HepG2 (cell line): ENCODE data around the gene CYSLTR2. TPM values are rescaled to one million over a fixed set of nuclear protein-coding genes. Genes with fewer than 3 reads are reported as not detected.
A peak's percentile ranks its signal among the peaks of the same experiment; 100 is the strongest.

Source experiments
- ARNT ChIP-seq: fragments of 450-650 bp; IDR thresholded peaks from 2 replicates; pipeline ENCODE4 v1.6.1; 2017
- DR1 ChIP-seq: sonication (generic); formaldehyde crosslinking; IDR thresholded peaks from 2 replicates; pipeline ENCODE4 v1.8.0; 2021; ENCODE audit warnings: mild to moderate bottlenecking, missing genetic modification reagents, inconsistent platforms
- KDM1A ChIP-seq: IDR thresholded peaks from 2 replicates; pipeline ENCODE4 v1.6.1; 2016; ENCODE audit warnings: missing compliant biosample characterization
- NFE2L1 ChIP-seq: sonication (generic); formaldehyde crosslinking; IDR thresholded peaks from 2 replicates; pipeline ENCODE4 v1.4.0; 2020; ENCODE audit warnings: missing genetic modification reagents, mild to moderate bottlenecking, borderline replicate concordance
- RAD51 ChIP-seq: fragments of 450-650 bp; IDR thresholded peaks from 2 replicates; pipeline ENCODE4 v1.6.1; 2016; ENCODE audit warnings: borderline replicate concordance
- SMAD1 ChIP-seq: sonication (generic); formaldehyde crosslinking; IDR thresholded peaks from 2 replicates; pipeline ENCODE4 v1.4.0; 2020; ENCODE audit warnings: missing genetic modification reagents, low read depth, mild to moderate bottlenecking, borderline replicate concordance
- SOX13 ChIP-seq, 3 experiments: fragments of 450-650 bp in 1 of 3; sonication (generic) in 1 of 3; formaldehyde crosslinking in 1 of 3; IDR thresholded peaks in 2 of 3; conservative IDR thresholded peaks in 1 of 3; 2 replicates each; pipeline versions ENCODE4 v1.5.0 to v1.6.1; 2016 to 2020; ENCODE audit warnings: antibody characterized with exemption in 1 of 3, mild to moderate bottlenecking in 1 of 3, missing compliant biosample characterization in 1 of 3, missing genetic modification reagents in 1 of 3, moderate library complexity in 1 of 3
- SRF ChIP-seq: IDR thresholded peaks from 2 replicates; pipeline ENCODE4 v1.6.1; 2011; ENCODE audit warnings: mild to moderate bottlenecking, low read depth, low read length, moderate library complexity
- TAF1 ChIP-seq: sonication (generic); formaldehyde crosslinking; IDR thresholded peaks from 2 replicates; pipeline ENCODE4 v1.4.0; 2020; ENCODE audit warnings: missing genetic modification reagents
- TARDBP ChIP-seq: sonication (generic); formaldehyde crosslinking; IDR thresholded peaks from 2 replicates; pipeline ENCODE4 v1.8.0; 2022; ENCODE audit warnings: mild to moderate bottlenecking, missing genetic modification reagents
- TEAD3 ChIP-seq: optimal IDR thresholded peaks from 2 replicates; pipeline ENCODE3; 2016; ENCODE audit warnings: borderline replicate concordance
- ZFP1 ChIP-seq: IDR thresholded peaks from 2 replicates; pipeline ENCODE4 v1.6.1; 2016
- ZMAT3 ChIP-seq: sonication (generic); formaldehyde crosslinking; conservative IDR thresholded peaks from 2 replicates; pipeline ENCODE4 v1.7.0; 2021; ENCODE audit warnings: missing genetic modification reagents
- ZNF253 ChIP-seq: sonication (generic); formaldehyde crosslinking; IDR thresholded peaks from 2 replicates; pipeline ENCODE4 v1.8.0; 2022; ENCODE audit warnings: mild to moderate bottlenecking, missing genetic modification reagents, borderline replicate concordance
- ZNF367 ChIP-seq: sonication (generic); formaldehyde crosslinking; IDR thresholded peaks from 2 replicates; pipeline ENCODE4 v1.4.0; 2020; ENCODE audit warnings: missing genetic modification reagents, borderline replicate concordance
- ZNF576 ChIP-seq: sonication (generic); formaldehyde crosslinking; IDR thresholded peaks from 2 replicates; pipeline ENCODE4 v1.4.0; 2020; ENCODE audit warnings: mild to moderate bottlenecking, missing genetic modification reagents
- ZNF577 ChIP-seq: sonication (generic); formaldehyde crosslinking; IDR thresholded peaks from 2 replicates; pipeline ENCODE4 v1.4.0; 2020; ENCODE audit warnings: mild to moderate bottlenecking, low read depth, missing genetic modification reagents, borderline replicate concordance
- ZNF772 ChIP-seq: sonication (generic); formaldehyde crosslinking; IDR thresholded peaks from 2 replicates; pipeline ENCODE4 v1.5.0; 2020; ENCODE audit warnings: mild to moderate bottlenecking, missing genetic modification reagents
- polyA plus RNA-seq, 8 experiments: library from polyadenylated mRNA; depleted of rRNA in 3 of 8; stranded (reverse) in 7 of 8; unstranded in 1 of 8; fragments of >200 nt; fragmentation: Illumina TruSeq in 4 of 8; extraction: Trizol in 4 of 8; gene quantifications; 2 replicates each; pipeline versions ENCODE4 v1.2.1 to v1.2.3, GENCODE V29; 2011 to 2016; ENCODE audit warnings: low read depth in 4 of 8, missing spikeins in 1 of 8, mixed read lengths in 1 of 8; ENCODE audit not compliant: insufficient read depth in 1 of 8
- total RNA-seq, 5 experiments: library from RNA; depleted of rRNA; stranded (reverse); fragments of >200 nt; fragmentation: Illumina TruSeq; extraction: Trizol; gene quantifications; 2 replicates each; pipeline ENCODE4 v1.2.3, GENCODE V29; 2016; ENCODE audit warnings: low read depth in 1 of 5
- TF ChIP-seq, protein P1 (sequence below): sonication (generic); formaldehyde crosslinking; IDR thresholded peaks from 2 replicates; pipeline ENCODE4 v1.9.0; 2021; ENCODE audit warnings: mild to moderate bottlenecking, missing genetic modification reagents

Gene CYSLTR2
- total and polyA plus RNA-seq, 2 of the 13 experiments (the other 11 are each of a cell fraction or from before 2014, with no cell fraction given) = not detected

DNA sequence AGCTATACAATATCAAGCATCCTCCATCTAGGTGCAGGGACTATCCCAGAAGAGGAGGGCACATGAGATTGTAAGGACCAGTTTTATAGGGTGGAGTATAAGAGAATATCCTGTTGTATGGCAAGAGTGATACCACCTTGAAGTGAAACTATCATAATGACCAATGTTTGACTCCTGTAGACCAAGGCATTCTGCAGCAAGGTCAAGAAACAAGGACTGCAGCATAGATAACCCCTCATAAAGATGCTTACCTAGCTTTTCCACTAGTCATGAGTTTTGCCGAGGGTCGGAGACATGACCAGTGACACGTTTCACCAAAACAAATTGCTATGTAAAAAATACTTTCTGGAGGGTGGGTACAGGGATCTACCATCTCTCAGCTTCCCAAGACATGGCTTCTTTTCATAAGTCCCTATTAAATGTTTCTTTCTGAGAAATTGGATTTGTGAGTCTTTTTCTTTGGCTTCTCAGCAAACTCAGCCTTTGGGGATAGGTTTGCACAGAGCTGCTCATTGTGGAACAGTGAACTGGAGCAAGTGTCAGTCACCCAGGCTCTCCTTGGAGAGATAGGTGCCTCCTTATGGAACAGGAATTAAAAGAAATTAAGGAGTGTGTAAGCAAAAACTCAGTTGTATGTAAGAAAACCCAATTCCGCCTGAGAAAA lies 28.2 kb upstream of the CYSLTR2 start (continued):
- TF ChIP-seq SMAD1 (CRISPR knock-in tag) (no peak), ARNT (no peak), ZFP1 (CRISPR knock-in tag) (0 out of 2 replicates have a peak, but pooled peaks have one; percentile 4), ZNF367 (CRISPR knock-in tag) (no peak), ZMAT3 (CRISPR knock-in tag) (no peak), RAD51 (no peak), TEAD3 (peak; percentile 7), TAF1 (0 out of 2 replicates have a peak, but pooled peaks have one; percentile 20), ZNF253 (no peak), SOX13 (IDR thresholded peaks at IDR 0.05) (no peak), SOX13 (CRISPR knock-in tag; conservative IDR thresholded peaks at IDR 0.05 in 1 of 2, IDR thresholded peaks at IDR 0.05 in 1 of 2) (no peak), NFE2L1 (no peak), ZNF576 (CRISPR knock-in tag) (no peak), KDM1A (CRISPR knock-in tag) (no peak), DR1 (CRISPR knock-in tag) (no peak), TARDBP (CRISPR knock-in tag) (no peak), SRF (no peak), ZNF577 (CRISPR knock-in tag) (no peak), ZNF772 (CRISPR knock-in tag) (no peak)
- TF ChIP-seq, protein P1, sequence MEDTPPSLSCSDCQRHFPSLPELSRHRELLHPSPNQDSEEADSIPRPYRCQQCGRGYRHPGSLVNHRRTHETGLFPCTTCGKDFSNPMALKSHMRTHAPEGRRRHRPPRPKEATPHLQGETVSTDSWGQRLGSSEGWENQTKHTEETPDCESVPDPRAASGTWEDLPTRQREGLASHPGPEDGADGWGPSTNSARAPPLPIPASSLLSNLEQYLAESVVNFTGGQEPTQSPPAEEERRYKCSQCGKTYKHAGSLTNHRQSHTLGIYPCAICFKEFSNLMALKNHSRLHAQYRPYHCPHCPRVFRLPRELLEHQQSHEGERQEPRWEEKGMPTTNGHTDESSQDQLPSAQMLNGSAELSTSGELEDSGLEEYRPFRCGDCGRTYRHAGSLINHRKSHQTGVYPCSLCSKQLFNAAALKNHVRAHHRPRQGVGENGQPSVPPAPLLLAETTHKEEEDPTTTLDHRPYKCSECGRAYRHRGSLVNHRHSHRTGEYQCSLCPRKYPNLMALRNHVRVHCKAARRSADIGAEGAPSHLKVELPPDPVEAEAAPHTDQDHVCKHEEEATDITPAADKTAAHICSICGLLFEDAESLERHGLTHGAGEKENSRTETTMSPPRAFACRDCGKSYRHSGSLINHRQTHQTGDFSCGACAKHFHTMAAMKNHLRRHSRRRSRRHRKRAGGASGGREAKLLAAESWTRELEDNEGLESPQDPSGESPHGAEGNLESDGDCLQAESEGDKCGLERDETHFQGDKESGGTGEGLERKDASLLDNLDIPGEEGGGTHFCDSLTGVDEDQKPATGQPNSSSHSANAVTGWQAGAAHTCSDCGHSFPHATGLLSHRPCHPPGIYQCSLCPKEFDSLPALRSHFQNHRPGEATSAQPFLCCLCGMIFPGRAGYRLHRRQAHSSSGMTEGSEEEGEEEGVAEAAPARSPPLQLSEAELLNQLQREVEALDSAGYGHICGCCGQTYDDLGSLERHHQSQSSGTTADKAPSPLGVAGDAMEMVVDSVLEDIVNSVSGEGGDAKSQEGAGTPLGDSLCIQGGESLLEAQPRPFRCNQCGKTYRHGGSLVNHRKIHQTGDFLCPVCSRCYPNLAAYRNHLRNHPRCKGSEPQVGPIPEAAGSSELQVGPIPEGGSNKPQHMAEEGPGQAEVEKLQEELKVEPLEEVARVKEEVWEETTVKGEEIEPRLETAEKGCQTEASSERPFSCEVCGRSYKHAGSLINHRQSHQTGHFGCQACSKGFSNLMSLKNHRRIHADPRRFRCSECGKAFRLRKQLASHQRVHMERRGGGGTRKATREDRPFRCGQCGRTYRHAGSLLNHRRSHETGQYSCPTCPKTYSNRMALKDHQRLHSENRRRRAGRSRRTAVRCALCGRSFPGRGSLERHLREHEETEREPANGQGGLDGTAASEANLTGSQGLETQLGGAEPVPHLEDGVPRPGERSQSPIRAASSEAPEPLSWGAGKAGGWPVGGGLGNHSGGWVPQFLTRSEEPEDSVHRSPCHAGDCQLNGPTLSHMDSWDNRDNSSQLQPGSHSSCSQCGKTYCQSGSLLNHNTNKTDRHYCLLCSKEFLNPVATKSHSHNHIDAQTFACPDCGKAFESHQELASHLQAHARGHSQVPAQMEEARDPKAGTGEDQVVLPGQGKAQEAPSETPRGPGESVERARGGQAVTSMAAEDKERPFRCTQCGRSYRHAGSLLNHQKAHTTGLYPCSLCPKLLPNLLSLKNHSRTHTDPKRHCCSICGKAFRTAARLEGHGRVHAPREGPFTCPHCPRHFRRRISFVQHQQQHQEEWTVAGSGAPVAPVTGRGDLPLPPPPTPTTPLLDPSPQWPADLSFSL = no peak
